Panc1 (cell line): ENCODE results near the gene TRPC6. TPM values are rescaled to one million over a fixed set of nuclear protein-coding genes. Genes with fewer than 3 reads are reported as not detected.
A peak's percentile ranks its signal among the peaks of the same experiment; 100 is the strongest.

Experiments
- ATAC-seq: fragments of 200-7000 bp; cut with Tn5 transposase; 2 replicates; pipeline ENCODE4 v1.9.1; 2020; ENCODE audit warnings: mild to moderate bottlenecking, moderate library complexity
- BruUV-seq: library from RNA; stranded (reverse); fragments of 400-500 nt; replicated peaks from 2 replicates; lab custom pipeline; 2021; lab: Mats Ljungman, UMichigan
- CTCF ChIA-PET: fragments of 300-600 bp; sonication (Branson Sonifier 250); formaldehyde crosslinking; loops from one replicate; lab custom pipeline; 2022; ENCODE audit warnings: antibody characterized with exemption; lab: Charles Lee
- POLR2A ChIA-PET: fragments of 300-600 bp; sonication (Branson Sonifier 250); formaldehyde crosslinking; loops from one replicate; lab custom pipeline; 2022; ENCODE audit warnings: antibody characterized with exemption; lab: Charles Lee
- DNase-seq: peaks from one replicate; pipeline ENCODE4 v3.0.0-alpha.2; 2010; ENCODE audit warnings: low read depth, low spot score
- H3K27ac ChIP-seq: 2 replicates; pipeline ENCODE4 v1.5.1; 2011; ENCODE audit warnings: mild to moderate bottlenecking, low read length, inconsistent platforms
- H3K27me3 ChIP-seq: fragments of 200-500 bp; sonication (Bioruptor generic); 2 replicates; pipeline ENCODE4 v1.6.0; 2014; ENCODE audit warnings: low read length, inconsistent platforms; ENCODE audit not compliant: control insufficient read depth, insufficient read depth
- H3K36me3 ChIP-seq: fragments of 200-500 bp; sonication (Bioruptor generic); 2 replicates; pipeline ENCODE4 v1.5.1; 2014; ENCODE audit warnings: inconsistent platforms, mild to moderate bottlenecking, low read length, moderate library complexity; ENCODE audit not compliant: control insufficient read depth, insufficient read depth
- H3K4me1 ChIP-seq: 2 replicates; pipeline ENCODE4 v1.5.1; 2011; ENCODE audit warnings: inconsistent platforms, mild to moderate bottlenecking, low read length, moderate library complexity; ENCODE audit not compliant: control insufficient read depth, insufficient read depth
- H3K4me3 ChIP-seq, 2 experiments: 2 replicates each; pipeline ENCODE4 v1.5.1; 2011 to 2012; ENCODE audit warnings: low read depth in 2 of 2, low read length in 2 of 2, mild to moderate bottlenecking in 2 of 2, inconsistent platforms in 1 of 2, moderate library complexity in 1 of 2
- H3K9me3 ChIP-seq: fragments of 200-500 bp; sonication (Bioruptor generic); 2 replicates; pipeline ENCODE4 v1.5.1; 2014; ENCODE audit warnings: low read depth, mild to moderate bottlenecking, inconsistent platforms, low read length, moderate library complexity; ENCODE audit not compliant: control insufficient read depth, insufficient read depth
- CTCF ChIP-seq: fragments of 450-650 bp; IDR thresholded peaks from 2 replicates; pipeline ENCODE4 v1.5.1; 2017; ENCODE audit warnings: mild to moderate bottlenecking
- POLR2AphosphoS5 ChIP-seq: IDR thresholded peaks from 2 replicates; pipeline ENCODE4 v1.6.1; 2012; ENCODE audit warnings: mild to moderate bottlenecking, low read depth, low read length, moderate library complexity
- SIN3A ChIP-seq: IDR thresholded peaks from 2 replicates; pipeline ENCODE4 v1.6.1; 2012; ENCODE audit warnings: low read depth, mild to moderate bottlenecking, low read length, moderate library complexity, borderline replicate concordance; ENCODE audit not compliant: insufficient read depth
- TCF7L2 ChIP-seq: IDR thresholded peaks from 2 replicates; pipeline ENCODE4 v1.6.1; 2011; ENCODE audit warnings: mild to moderate bottlenecking, low read depth, low read length, inconsistent platforms
- in situ Hi-C: cut with HindIII; loops from 2 replicates; pipeline ENCODE4 v1.10.0; 2016; ENCODE audit warnings: low sequenced_read_pairs, low pct_unique_long_range_greater_than_20kb
- intact Hi-C: fragments of 100-400 bp; cut with micrococcal nuclease; formaldehyde crosslinking; loops from one replicate; pipeline ENCODE4 v1.10.0; 2022; ENCODE audit not compliant: unreplicated experiment
- total RNA-seq: library from RNA; stranded (reverse); gene quantifications from one replicate; pipeline ENCODE4 v1.2.1, GENCODE V29; 2021; ENCODE audit not compliant: unreplicated experiment
- TF ChIP-seq, protein P1 (sequence below), 2 experiments: IDR thresholded peaks; 2 replicates each; pipeline ENCODE4 v1.6.1; 2011 to 2012; ENCODE audit warnings: low read depth in 2 of 2, control low read depth in 1 of 2, low read length in 1 of 2, mild to moderate bottlenecking in 1 of 2, moderate library complexity in 1 of 2; ENCODE audit not compliant: insufficient read depth in 1 of 2

Gene TRPC6
- total RNA-seq, 1 experiment from 2014 or later = not detected

DNA sequence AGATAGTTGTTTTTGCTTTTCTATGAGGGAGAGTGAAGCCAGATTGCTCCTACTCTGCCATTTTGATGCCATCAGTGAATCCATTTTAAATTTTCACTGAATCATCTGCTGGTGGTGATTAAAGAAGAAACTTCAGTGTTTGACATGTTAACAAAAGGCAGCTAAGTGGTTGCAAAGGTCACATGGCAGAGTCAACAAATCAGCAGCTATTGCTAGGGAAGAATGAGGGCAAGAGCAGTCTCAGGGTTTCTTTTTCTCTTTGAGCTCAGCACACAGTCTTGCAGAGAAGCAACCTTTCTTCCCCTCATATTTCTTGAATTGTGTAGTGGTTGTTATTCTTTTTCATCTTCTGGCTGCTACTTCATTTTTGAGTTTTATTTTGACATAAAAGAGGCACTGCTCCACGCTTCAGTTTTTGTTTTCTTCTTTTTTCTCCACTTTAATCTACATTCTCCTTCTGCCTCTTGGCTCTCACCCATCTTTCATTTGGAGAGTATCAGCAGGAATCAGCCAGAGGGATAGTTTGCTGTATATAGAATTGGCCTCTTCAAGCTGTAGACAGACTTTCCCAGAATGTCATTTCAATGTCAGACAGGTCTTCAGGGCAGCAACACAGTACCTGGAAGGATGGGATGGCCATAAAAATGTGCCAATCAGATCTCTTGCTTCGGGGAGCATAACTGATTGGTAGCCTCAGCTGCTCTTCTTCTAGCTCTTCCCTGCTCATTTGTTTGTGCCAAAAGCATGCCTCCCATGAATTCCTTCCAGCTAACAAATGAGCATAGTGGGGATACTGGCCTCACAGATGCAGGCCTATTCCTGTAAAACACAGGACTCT lies 153.9 kb downstream of the TRPC6 start:
- BruUV-seq = no TSS peak
- CTCF ChIA-PET = no interaction called here
- ATAC-seq = no peak
- no peaks in the 10 kb centered on the region for H3K4me1 ChIP-seq
- TF ChIP-seq SIN3A (no peak), CTCF (no peak)
- H3K9me3 ChIP-seq = no peaks in the 10 kb centered on the region
- H3K27me3 ChIP-seq = peaks cover 4% of the 10 kb centered on the region; the same call in 1 of the 2 replicates
- no peak for DNase-seq
- in situ Hi-C loops = no loop called here
- no peak overlapping the region for H3K27ac ChIP-seq
- no peak overlapping the region for H3K4me3 ChIP-seq
- H3K36me3 ChIP-seq = no peaks in the 10 kb centered on the region
- intact Hi-C loops = loop anchor here (1.0 kb wide), 1 partner anchor 418 kb away; no protein-coding TSS in a partner anchor
- POLR2A ChIA-PET = no interaction called here

GRCh38 chr11:101428918-101429317 lies 154.9 kb downstream of the TRPC6 start:
- no peak for TF ChIP-seq TCF7L2
- TF ChIP-seq SIN3A = no peak
- TF ChIP-seq POLR2AphosphoS5 = no peak
- peak; percentile 63 for TF ChIP-seq CTCF
- H3K4me3 ChIP-seq = no peak overlapping the region
- H3K27me3 ChIP-seq = 0 out of 2 replicates have a peak, but pooled peaks cover 3% of the 10 kb centered on the region
- H3K4me1 ChIP-seq = no peaks in the 10 kb centered on the region
- no peaks in the 10 kb centered on the region for H3K9me3 ChIP-seq
- no peaks in the 10 kb centered on the region for H3K36me3 ChIP-seq
- intact Hi-C loops = loop anchor here (1.0 kb wide), 1 partner anchor 419 kb away; no protein-coding TSS in a partner anchor
- POLR2A ChIA-PET = no interaction called here
- CTCF ChIA-PET = interaction anchor here (1.1 kb wide), 1 partner anchor 418 kb away, joined by 4 read pairs; no protein-coding TSS in a partner anchor
- DNase-seq (no peak), ATAC-seq (0 out of 2 replicates have a peak, but pooled peaks have one; percentile 63)
- in situ Hi-C loops = no loop called here
- H3K27ac ChIP-seq = no peak overlapping the region
- BruUV-seq = no TSS peak

- H3K4me1 ChIP-seq = no peaks in the 10 kb centered on the region
- no peak for DNase-seq
- H3K27ac ChIP-seq = no peak overlapping the region
- H3K4me3 ChIP-seq = no peak overlapping the region
- in situ Hi-C loops = no loop called here
- H3K36me3 ChIP-seq = no peaks in the 10 kb centered on the region
- no peaks in the 10 kb centered on the region for H3K9me3 ChIP-seq
- intact Hi-C loops = no loop called here
- TF ChIP-seq POLR2AphosphoS5 (no peak), SIN3A (no peak), CTCF (no peak), TCF7L2 (no peak)
- TF ChIP-seq, protein P1, sequence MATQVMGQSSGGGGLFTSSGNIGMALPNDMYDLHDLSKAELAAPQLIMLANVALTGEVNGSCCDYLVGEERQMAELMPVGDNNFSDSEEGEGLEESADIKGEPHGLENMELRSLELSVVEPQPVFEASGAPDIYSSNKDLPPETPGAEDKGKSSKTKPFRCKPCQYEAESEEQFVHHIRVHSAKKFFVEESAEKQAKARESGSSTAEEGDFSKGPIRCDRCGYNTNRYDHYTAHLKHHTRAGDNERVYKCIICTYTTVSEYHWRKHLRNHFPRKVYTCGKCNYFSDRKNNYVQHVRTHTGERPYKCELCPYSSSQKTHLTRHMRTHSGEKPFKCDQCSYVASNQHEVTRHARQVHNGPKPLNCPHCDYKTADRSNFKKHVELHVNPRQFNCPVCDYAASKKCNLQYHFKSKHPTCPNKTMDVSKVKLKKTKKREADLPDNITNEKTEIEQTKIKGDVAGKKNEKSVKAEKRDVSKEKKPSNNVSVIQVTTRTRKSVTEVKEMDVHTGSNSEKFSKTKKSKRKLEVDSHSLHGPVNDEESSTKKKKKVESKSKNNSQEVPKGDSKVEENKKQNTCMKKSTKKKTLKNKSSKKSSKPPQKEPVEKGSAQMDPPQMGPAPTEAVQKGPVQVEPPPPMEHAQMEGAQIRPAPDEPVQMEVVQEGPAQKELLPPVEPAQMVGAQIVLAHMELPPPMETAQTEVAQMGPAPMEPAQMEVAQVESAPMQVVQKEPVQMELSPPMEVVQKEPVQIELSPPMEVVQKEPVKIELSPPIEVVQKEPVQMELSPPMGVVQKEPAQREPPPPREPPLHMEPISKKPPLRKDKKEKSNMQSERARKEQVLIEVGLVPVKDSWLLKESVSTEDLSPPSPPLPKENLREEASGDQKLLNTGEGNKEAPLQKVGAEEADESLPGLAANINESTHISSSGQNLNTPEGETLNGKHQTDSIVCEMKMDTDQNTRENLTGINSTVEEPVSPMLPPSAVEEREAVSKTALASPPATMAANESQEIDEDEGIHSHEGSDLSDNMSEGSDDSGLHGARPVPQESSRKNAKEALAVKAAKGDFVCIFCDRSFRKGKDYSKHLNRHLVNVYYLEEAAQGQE (IDR thresholded peaks at IDR 0.05; ENCODE audit: insufficient read depth in 1 of 2, low read depth in 2 of 2, low read length in 1 of 2) = no peak
- H3K27me3 ChIP-seq = peaks cover 18% of the 10 kb centered on the region
- no TSS peak for BruUV-seq
- ATAC-seq = no peak
- CTCF ChIA-PET = no interaction called here
- POLR2A ChIA-PET = no interaction called here
Measured at GRCh38 chr11:101407324-101407723, 176.5 kb downstream of the TRPC6 start.
